CD8-positive, alpha-beta memory T cell (primary cell): ENCODE results near the gene ZWILCH. TPM values are rescaled to one million over a fixed set of nuclear protein-coding genes. Genes with fewer than 3 reads are reported as not detected.

Source experiments
- CTCF ChIA-PET: fragments of 350-600 bp; sonication (Branson Sonifier 250); formaldehyde crosslinking; loops from one replicate; lab custom pipeline; 2021; ENCODE audit warnings: antibody characterized with exemption; lab: Charles Lee
- POLR2A ChIA-PET: fragments of 350-600 bp; sonication (Branson Sonifier 250); formaldehyde crosslinking; loops from one replicate; lab custom pipeline; 2021; ENCODE audit warnings: antibody characterized with exemption; lab: Charles Lee
- DNase-seq, 5 donors: peaks; one replicate each; pipeline versions ENCODE4 v3.0.0 to v3.0.0-alpha.2; 2020 to 2022; ENCODE audit warnings: mixed read lengths in 1 of 5
- H3K27ac ChIP-seq: one replicate; pipeline ENCODE4 v1.7.0; 2013; ENCODE audit warnings: low read depth, mild to moderate bottlenecking, low read length, moderate library complexity
- H3K27me3 ChIP-seq: 2 replicates; pipeline ENCODE4 v1.7.0; 2013; ENCODE audit warnings: low read length, mild to moderate bottlenecking; ENCODE audit not compliant: insufficient read depth, poor library complexity, severe bottlenecking
- H3K36me3 ChIP-seq: 2 replicates; pipeline ENCODE4 v1.7.0; 2013; ENCODE audit warnings: mild to moderate bottlenecking, low read length, moderate library complexity; ENCODE audit not compliant: insufficient read depth
- H3K4me1 ChIP-seq: 2 replicates; pipeline ENCODE4 v1.7.0; 2013; ENCODE audit warnings: mild to moderate bottlenecking, low read length, moderate library complexity; ENCODE audit not compliant: insufficient read depth
- H3K4me3 ChIP-seq: 2 replicates; pipeline ENCODE4 v1.7.0; 2013; ENCODE audit warnings: mild to moderate bottlenecking, low read length
- H3K9me3 ChIP-seq: 2 replicates; pipeline ENCODE4 v1.7.0; 2013; ENCODE audit warnings: mild to moderate bottlenecking, low read length
- H3K27ac Mint-ChIP-seq, 8 donors: one replicate each; pipeline ENCODE4 v1.8.0; 2020 to 2021; ENCODE audit warnings: mixed read lengths in 8 of 8, mild to moderate bottlenecking in 6 of 8, inconsistent platforms in 3 of 8, moderate library complexity in 3 of 8
- H3K27me3 Mint-ChIP-seq, 2 donors: one replicate each; pipeline ENCODE4 v1.8.0; 2020 to 2021; ENCODE audit warnings: mixed read lengths in 2 of 2, mild to moderate bottlenecking in 1 of 2, moderate library complexity in 1 of 2
- H3K36me3 Mint-ChIP-seq, 3 donors: one replicate each; pipeline ENCODE4 v1.8.0; 2020 to 2021; ENCODE audit warnings: mixed read lengths in 3 of 3, inconsistent platforms in 1 of 3, mild to moderate bottlenecking in 1 of 3
- H3K4me1 Mint-ChIP-seq, 3 donors: one replicate each; pipeline ENCODE4 v1.8.0; 2020 to 2021; ENCODE audit warnings: mixed read lengths in 3 of 3, inconsistent platforms in 1 of 3, mild to moderate bottlenecking in 1 of 3
- H3K4me3 Mint-ChIP-seq, 7 donors: one replicate each; pipeline ENCODE4 v1.8.0; 2020 to 2021; ENCODE audit warnings: mixed read lengths in 7 of 7, mild to moderate bottlenecking in 6 of 7, moderate library complexity in 4 of 7, inconsistent platforms in 2 of 7
- H3K9me3 Mint-ChIP-seq, 5 donors: one replicate each; pipeline ENCODE4 v1.8.0; 2020 to 2022; ENCODE audit warnings: mixed read lengths in 5 of 5, mild to moderate bottlenecking in 3 of 5, moderate library complexity in 2 of 5, inconsistent platforms in 1 of 5
- polyA plus RNA-seq: library from polyadenylated mRNA; unstranded; fragments of 300-500 nt; fragmentation: Illumina TruSeq; gene quantifications from one replicate; pipeline ENCODE4 v1.2.3, GENCODE V29; 2021
- total RNA-seq, 2 experiments: library from RNA; stranded (reverse); gene quantifications; one replicate each; pipeline ENCODE4 v1.2.3, GENCODE V29; 2021

The ZWILCH gene
- total and polyA plus RNA-seq, 3 experiments from 2014 or later: 10.8 to 43.8 (median 35.8) TPM

DNA sequence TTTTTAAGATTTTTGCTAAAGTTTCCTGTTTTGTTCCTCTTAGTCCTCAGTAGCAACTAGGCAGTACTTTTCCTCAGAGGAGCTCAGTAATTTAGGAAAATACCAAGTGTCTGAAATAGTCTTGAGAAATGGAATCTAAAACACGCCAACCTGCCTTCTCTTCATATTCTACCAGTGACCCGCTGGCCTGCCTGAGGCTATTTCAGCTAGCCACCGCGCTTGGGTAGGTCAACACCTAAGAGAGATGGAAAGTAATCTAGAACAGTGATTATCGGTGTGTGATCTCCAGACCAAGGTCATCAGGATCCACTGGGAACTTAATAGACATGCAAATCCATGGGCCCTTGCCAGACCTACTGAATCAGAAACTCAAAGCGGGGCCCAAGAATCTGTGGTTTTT, 53.1 kb downstream of the ZWILCH start:
- Histone ChIP-seq H3K27ac (no peak overlapping the region), H3K36me3 (no peaks in the 10 kb centered on the region), H3K9me3 (no peaks in the 10 kb centered on the region), H3K27me3 (no peaks in the 10 kb centered on the region), H3K4me3 (no peak overlapping the region), H3K4me1 (no peaks in the 10 kb centered on the region)
- Mint-ChIP-seq H3K36me3 (peaks cover 0 to 2% (median 0%) of the 10 kb centered on the region in 3 donors), H3K27me3 (no peaks in the 10 kb centered on the region), H3K27ac (no peak overlapping the region), H3K9me3 (no peaks in the 10 kb centered on the region), H3K4me1 (no peaks in the 10 kb centered on the region), H3K4me3 (no peak overlapping the region)
- ChIA-PET POLR2A (no interaction called here), CTCF (no interaction called here)
- no peak for DNase-seq

DNA sequence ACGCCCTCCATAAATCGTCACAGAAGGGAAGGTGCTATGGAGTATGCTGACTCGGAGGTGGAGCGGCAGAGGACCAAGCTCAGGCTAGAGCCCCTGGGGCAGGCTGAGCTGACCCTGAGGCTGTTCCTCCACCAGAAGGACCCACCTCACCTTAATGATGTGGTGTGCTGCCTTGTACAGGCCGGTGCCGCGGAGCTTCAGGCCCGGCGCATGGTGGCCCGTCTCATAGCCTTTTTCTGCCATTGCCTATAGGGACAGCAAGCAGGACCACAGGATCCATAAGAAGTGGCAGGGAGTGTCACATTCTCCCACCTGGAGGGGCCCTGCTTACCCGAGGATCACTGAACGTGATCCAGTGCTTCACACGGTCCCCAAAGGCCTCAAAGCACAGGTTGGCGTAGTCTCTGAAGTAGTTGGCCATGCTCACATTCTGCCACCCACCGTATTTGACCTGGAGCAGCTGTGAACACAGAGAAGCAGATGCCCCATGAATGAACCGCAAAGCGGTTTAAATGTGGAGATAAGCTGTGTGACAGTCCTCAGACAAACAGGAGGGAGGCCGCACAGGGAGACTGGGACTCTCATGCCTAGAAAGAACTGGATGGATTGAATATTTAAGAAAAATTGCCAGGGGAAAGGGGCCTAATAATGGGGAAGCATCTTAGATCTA, 55.9 kb downstream of the ZWILCH start:
- H3K36me3 ChIP-seq: no peaks in the 10 kb centered on the region
- Mint-ChIP-seq H3K27ac (no peak overlapping the region), H3K9me3 (no peaks in the 10 kb centered on the region), H3K4me1 (no peaks in the 10 kb centered on the region), H3K4me3 (no peak overlapping the region), H3K36me3 (no peaks in the 10 kb centered on the region), H3K27me3 (no peaks in the 10 kb centered on the region)
- no peaks in the 10 kb centered on the region for H3K4me1 ChIP-seq
- no peak overlapping the region for H3K27ac ChIP-seq
- no peaks in the 10 kb centered on the region for H3K9me3 ChIP-seq
- DNase-seq: no peak
- H3K4me3 ChIP-seq: no peak overlapping the region
- ChIA-PET CTCF (no interaction called here), POLR2A (no interaction called here)
- H3K27me3 ChIP-seq: no peaks in the 10 kb centered on the region

- H3K9me3 Mint-ChIP-seq: no peaks in the 10 kb centered on the region
- no peaks in the 10 kb centered on the region for H3K36me3 Mint-ChIP-seq
- peaks cover 0 to 4% of the 10 kb centered on the region in 2 donors for H3K27me3 Mint-ChIP-seq
- no peaks in the 10 kb centered on the region for H3K9me3 ChIP-seq
- DNase-seq: no peak
- H3K4me3 Mint-ChIP-seq: no peak overlapping the region
- no peaks in the 10 kb centered on the region for H3K36me3 ChIP-seq
- H3K4me1 Mint-ChIP-seq: peaks cover 5 to 6% (median 6%) of the 10 kb centered on the region in 3 donors
- ChIA-PET POLR2A (no interaction called here), CTCF (no interaction called here)
- H3K27ac Mint-ChIP-seq: peak overlapping the region in 1 of 8 donors; percentile 46
- no peaks in the 10 kb centered on the region for H3K27me3 ChIP-seq
- H3K4me1 ChIP-seq: no peaks in the 10 kb centered on the region
- H3K27ac ChIP-seq: no peak overlapping the region
- H3K4me3 ChIP-seq: no peak overlapping the region
Measured at GRCh38 chr15:66563126-66563525, 58.0 kb downstream of the ZWILCH start.

GRCh38 chr15:66563566-66564110, 58.5 kb downstream of the ZWILCH start:
- Mint-ChIP-seq H3K9me3 (no peaks in the 10 kb centered on the region), H3K4me1 (peaks cover 5 to 6% (median 6%) of the 10 kb centered on the region in 3 donors), H3K27me3 (peaks cover 0 to 4% of the 10 kb centered on the region in 2 donors), H3K4me3 (no peak overlapping the region), H3K36me3 (no peaks in the 10 kb centered on the region), H3K27ac (no peak overlapping the region)
- no peak for DNase-seq
- H3K9me3 ChIP-seq: no peaks in the 10 kb centered on the region
- no peak overlapping the region for H3K27ac ChIP-seq
- ChIA-PET CTCF (no interaction called here), POLR2A (no interaction called here)
- no peaks in the 10 kb centered on the region for H3K4me1 ChIP-seq
- H3K27me3 ChIP-seq: no peaks in the 10 kb centered on the region
- H3K36me3 ChIP-seq: no peaks in the 10 kb centered on the region
- H3K4me3 ChIP-seq: no peak overlapping the region

DNA sequence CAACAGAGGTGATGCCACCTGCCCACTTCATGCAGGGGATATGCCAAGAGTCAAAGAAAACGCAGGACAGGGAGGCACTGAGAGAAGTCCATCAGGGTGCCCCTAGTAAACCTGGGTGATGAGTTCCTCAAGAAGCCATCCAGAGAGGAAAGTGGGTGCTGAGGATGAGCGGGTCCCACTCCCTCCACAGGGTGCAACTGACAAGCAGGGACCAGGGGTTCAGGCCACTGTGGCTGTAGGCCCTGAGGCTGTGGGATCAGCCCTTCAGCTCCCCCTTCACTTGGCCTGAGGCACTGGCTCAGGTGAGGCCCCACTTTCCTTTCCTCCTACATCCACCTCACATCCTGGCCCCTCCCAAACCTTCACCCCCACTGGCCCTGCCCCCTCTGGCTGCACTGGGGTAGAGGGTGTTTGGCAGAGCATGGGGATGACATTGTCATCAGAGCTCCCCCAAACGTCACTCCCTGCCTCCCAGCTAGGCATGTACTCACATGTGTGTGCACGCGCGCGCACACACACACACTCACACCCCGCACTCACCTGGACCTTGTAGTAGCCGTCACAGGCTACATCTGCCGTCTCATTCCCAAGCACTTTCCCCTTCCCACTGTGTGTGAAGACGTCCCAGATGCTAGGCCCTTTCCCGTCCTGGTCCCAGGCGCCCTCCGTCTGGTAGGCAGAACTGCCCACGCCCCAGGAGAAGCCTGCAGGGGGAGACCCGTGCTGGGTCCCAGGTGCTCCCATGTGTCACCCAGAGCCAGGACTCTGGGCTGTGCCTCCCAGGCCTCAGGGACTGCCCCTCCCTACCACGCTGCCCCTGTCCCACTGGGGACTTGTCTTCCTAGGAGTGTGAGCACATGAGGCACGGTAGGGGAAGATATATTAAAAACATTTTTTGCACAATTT, 59.3 kb downstream of the ZWILCH start:
- no peak for DNase-seq
- H3K36me3 Mint-ChIP-seq: no peaks in the 10 kb centered on the region
- Histone ChIP-seq H3K4me1 (no peaks in the 10 kb centered on the region), H3K4me3 (no peak overlapping the region), H3K9me3 (no peaks in the 10 kb centered on the region), H3K36me3 (no peaks in the 10 kb centered on the region), H3K27ac (no peak overlapping the region), H3K27me3 (no peaks in the 10 kb centered on the region)
- CTCF ChIA-PET: no interaction called here
- POLR2A ChIA-PET: no interaction called here
- H3K4me3 Mint-ChIP-seq: no peak overlapping the region
- H3K9me3 Mint-ChIP-seq: no peaks in the 10 kb centered on the region
- peaks cover 0 to 4% of the 10 kb centered on the region in 2 donors for H3K27me3 Mint-ChIP-seq
- H3K27ac Mint-ChIP-seq: no peak overlapping the region
- peaks cover 5 to 6% (median 6%) of the 10 kb centered on the region in 3 donors for H3K4me1 Mint-ChIP-seq

- H3K4me1 ChIP-seq: no peaks in the 10 kb centered on the region
- H3K9me3 ChIP-seq: no peaks in the 10 kb centered on the region
- DNase-seq: no peak
- peaks cover 0 to 4% of the 10 kb centered on the region in 2 donors for H3K27me3 Mint-ChIP-seq
- H3K4me3 Mint-ChIP-seq: no peak overlapping the region
- H3K27ac ChIP-seq: no peak overlapping the region
- ChIA-PET POLR2A (interaction anchor here (0.5 kb wide), 1 partner anchor 1018 kb away, joined by 4 read pairs; no protein-coding TSS in a partner anchor), CTCF (interaction anchor here (0.8 kb wide), 1 partner anchor 440 kb away, joined by 3 read pairs; no protein-coding TSS in a partner anchor)
- H3K9me3 Mint-ChIP-seq: no peaks in the 10 kb centered on the region
- H3K27me3 ChIP-seq: no peaks in the 10 kb centered on the region
- H3K36me3 Mint-ChIP-seq: no peaks in the 10 kb centered on the region
- no peaks in the 10 kb centered on the region for H3K36me3 ChIP-seq
- no peak overlapping the region for H3K27ac Mint-ChIP-seq
- H3K4me1 Mint-ChIP-seq: peaks cover 5 to 6% (median 6%) of the 10 kb centered on the region in 3 donors
- no peak overlapping the region for H3K4me3 ChIP-seq
Measured at GRCh38 chr15:66565141-66565641, 60.1 kb downstream of the ZWILCH start.

- Histone ChIP-seq H3K27me3 (no peaks in the 10 kb centered on the region), H3K4me1 (no peaks in the 10 kb centered on the region), H3K4me3 (no peak within 1 kb of the TSS), H3K27ac (no peak within 1 kb of the TSS), H3K9me3 (no peaks in the 10 kb centered on the region), H3K36me3 (no peaks in the 10 kb centered on the region)
- no peak for DNase-seq
- peak within 1 kb of the TSS in 2 of 7 donors; percentile 41 to 49 for H3K4me3 Mint-ChIP-seq
- POLR2A ChIA-PET: interaction anchor here (0.5 kb wide), 1 partner anchor 1019 kb away, joined by 4 read pairs; no protein-coding TSS in a partner anchor
- H3K27me3 Mint-ChIP-seq: peaks cover 0 to 4% of the 10 kb centered on the region in 2 donors
- H3K4me1 Mint-ChIP-seq: peaks cover 5 to 6% (median 6%) of the 10 kb centered on the region in 3 donors
- peak within 1 kb of the TSS in 2 of 8 donors; percentile 50 to 82 for H3K27ac Mint-ChIP-seq
- H3K9me3 Mint-ChIP-seq: no peaks in the 10 kb centered on the region
- CTCF ChIA-PET: interaction anchor here (0.8 to 1.2 kb wide), 2 partner anchors 11 to 441 kb away, joined by 3 read pairs; no protein-coding TSS in a partner anchor
- no peaks in the 10 kb centered on the region for H3K36me3 Mint-ChIP-seq
Measured at GRCh38 chr15:66565741-66566144, 60.6 kb downstream of the ZWILCH start, which contains the start of gene LCTL. TSS of gene LCTL (minus strand) at chr15:66565998. CDS start at chr15:66565365, 633 bp downstream.
